HUDEP-2 (cell line): ENCODE results near the gene WIPF3.

Experiments
- DNase-seq, 76 experiments: peaks; one replicate each; lab custom pipeline; 2025; ENCODE audit not compliant: unreplicated experiment in 76 of 76; lab: John Stamatoyannopoulos, UW

The WIPF3 gene

DNA sequence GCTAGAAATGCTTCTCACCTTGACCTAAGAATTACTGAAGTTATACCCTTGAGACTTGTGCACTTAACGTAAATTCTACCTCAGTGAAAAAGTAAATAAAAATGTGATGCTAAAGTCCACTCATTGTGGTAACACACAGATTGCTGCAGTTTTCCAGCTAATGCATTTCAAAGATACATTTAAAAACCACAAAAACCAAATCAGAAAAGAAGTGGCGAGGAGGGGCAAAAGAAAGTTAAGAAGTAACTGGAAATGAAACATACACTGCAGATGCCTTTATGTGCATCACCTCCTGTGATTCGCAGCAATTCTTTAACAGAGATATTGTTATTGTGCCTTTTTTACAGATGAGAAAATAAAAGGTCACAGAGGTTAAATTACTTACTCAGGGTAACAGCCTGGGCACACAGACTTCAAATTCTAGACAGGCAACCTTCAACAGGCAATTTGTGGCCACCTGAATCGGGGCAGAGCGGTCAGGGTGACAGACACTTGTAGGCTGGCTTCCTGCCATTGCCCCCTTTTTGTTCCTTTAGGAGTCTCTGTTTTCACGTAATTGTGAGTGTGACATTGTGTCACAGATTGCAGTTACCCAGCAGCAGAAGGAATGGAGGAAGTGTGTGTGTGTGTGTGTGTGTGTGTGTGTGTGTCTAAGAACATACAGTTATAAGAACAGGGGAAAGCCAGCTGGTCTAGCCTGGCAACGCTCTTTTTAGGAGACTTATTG is 1.9 kb downstream of the WIPF3 start:
- no peak for DNase-seq

DNA sequence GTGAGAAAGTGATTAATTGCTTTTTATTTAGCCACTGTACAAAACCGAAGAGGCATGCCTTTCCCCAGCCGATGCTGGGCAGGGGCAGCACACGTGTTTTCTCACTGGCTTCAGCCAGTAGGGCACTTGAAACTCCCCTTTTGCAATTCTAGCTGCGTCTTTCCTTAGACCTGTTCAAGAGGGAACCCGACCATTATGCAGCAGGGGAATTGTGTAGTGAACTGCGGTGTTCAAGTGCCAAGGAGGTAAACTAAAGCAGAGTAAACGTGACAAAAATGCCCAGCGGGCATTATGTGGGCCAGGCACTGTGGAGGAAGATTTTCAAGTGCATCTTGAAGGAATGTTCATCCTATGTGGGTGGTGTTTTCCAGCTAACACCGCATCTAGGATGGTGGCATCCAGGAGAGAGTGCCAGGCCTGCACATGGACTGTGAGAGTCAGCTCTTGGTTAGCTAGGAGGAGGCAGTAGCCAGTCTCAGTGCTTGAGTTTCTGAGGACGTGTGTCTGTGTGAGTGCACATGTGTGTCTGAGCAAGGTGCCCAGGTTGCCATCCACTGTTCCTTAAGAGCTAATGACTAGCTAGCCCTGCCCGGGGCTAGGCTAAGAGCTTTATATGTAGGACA is 3.3 kb downstream of the WIPF3 start:
- no peak for DNase-seq

DNA sequence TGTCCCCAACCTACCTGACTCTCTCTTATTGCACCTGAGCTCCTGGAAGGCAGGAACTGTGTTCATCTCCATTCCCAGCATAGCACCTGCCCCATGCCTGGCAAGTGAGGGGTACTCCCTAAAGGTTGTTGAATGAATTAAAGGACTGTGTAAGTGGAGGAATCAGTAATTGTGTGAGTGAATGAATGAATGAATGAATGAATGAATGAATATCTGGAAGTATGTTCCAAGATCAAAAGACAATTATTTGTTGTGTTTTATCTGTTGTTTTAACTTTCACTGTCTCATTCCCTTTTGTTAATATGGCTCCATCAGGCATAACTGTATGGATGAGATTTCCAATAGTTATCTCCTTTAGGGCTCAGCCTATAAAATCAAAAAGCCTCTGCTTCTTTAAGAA is 4.0 kb downstream of the WIPF3 start:
- no peak for DNase-seq

DNA sequence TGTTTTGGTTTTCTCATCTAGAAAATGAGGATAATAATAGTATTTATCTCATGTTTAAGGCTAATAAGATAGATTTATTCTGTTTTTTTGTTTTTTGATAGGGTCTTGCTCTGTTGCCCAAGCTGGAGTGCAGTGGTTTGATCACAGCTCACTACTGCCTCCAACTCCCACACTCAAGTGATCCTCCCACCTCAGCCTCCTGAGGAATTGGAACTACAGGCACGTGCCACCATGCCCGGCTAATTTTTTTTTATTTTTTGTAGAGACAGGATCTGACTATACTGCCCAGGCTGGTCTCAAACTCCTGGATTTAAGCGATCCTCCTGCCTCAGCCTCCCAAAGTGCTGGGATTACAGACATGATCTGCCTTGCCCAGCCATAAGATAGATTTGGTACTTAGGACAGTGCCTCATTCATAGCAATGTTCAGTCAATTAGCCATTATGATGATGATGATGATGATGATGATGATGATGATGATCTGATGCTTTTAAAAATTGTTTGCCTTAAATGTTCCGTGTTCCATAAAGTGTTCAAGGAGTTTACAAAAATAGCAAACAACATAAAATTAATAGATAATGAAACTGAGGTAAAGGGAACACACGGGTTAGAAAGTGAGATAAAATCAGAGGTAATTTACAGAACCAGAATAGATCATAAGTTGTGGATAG is 4.6 kb downstream of the WIPF3 start:
- no peak for DNase-seq

DNA sequence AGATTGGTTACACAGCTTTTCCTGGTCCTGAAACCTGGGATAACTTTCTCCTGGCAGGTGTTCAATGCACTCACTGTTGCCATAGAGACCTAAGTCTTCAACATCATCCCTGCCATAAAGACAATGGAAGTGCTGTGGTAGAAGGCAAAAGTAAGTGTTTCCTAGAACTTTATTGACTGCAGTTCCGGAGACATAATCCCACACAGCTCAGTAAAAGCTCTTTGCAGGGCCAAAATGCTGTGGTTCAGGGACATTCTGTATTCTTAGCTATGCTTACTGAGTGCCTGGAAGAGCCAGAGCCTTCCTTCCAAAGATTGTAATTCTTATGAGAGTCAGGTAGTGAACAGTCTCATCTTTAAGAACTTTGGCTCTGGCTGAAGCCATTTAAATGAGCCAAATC is 5.3 kb downstream of the WIPF3 start:
- no peak for DNase-seq

DNA sequence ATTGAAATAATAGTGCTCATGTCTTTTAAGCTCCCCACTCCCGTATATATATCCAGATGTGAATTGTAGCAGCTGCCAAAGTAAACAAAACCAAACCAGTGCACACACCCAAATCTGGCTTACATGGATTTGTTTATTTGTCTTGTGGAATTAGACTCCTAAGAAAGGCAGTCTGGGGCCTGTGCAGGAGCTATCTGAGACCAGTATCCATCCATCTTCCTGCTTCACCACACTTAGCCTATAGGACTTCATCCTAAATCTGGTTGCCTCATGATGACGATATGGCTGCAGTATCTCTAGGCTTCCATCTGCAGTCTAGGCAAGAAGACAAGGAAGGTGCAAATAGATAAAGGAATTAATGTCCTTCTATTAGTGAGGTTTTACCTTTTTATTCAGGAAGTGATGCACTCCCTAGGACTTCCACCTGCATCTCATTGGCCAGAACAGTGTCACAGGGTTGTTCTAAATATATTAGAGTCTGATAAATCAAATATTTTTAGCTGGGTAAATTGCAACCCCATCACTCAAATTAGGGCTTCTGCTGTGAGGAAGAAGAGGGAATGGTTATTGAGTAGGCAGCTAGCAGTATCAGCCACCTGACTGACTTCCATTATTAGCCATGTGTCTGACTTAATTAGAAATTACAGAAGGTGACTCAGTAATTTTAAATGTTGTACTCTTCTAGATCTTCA is 6.0 kb downstream of the WIPF3 start:
- DNase-seq, result no peak

DNA sequence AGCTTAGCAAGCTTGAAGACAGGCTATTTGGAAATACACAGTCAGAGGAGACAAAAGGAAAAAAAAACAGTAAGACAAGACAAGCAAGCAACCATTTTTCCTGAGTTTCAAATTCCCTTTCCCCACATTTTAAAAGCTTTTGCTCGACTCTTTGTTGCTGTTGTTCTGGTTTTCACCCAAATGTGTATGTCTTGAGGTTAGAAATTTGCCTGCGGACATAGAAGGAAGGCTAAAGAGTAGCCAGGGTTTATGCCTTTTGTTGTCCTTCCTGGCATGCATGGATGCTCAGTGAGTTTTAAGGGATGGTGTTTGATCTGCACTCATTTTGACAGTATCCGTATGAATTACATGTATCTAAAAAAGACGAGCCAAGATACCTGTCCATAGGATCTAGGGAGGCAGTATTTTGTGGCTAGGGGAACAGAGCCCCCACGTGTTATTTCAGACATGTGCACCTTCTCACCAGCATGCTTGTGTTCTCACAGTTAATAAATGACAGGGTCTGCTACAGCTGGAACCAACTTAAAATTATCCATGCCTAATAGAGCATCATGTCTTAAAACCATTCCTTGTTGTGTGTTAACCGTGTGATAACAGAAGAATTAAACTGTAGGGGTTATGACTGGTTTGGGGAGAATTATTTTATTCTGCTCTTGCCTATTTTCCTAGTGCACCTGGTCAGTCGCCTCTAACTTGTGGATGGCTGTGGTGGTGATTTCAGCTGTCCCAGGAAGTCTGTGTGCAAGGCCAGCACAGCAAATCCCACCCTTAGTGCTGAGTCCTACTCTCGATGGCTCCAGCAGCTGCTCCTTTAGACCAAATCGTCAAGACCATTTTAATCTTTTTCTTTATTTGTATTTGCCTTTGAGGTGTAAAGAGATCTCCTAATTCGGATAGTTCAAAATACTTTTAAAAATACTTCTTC is 9.1 kb downstream of the WIPF3 start:
- DNase-seq, result no peak

DNA sequence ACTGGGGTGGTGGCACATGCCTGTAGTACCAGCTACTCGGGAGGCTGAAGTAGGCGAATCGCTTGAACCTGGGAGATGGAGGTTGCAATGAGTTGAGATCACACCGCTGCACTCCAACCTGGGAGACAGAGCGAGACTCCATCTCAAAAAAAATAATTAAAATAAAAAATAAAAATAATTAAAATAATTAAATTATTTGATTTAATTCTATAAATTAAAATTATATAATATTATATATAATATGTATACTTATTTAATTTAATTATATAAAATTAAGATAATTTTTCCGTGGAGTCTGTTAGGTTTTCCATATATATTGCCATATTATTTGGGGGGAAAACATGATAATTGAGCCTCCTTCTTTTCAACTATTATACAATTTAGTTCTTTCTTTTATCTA is 12.0 kb downstream of the WIPF3 start:
- DNase-seq, result no peak

DNA sequence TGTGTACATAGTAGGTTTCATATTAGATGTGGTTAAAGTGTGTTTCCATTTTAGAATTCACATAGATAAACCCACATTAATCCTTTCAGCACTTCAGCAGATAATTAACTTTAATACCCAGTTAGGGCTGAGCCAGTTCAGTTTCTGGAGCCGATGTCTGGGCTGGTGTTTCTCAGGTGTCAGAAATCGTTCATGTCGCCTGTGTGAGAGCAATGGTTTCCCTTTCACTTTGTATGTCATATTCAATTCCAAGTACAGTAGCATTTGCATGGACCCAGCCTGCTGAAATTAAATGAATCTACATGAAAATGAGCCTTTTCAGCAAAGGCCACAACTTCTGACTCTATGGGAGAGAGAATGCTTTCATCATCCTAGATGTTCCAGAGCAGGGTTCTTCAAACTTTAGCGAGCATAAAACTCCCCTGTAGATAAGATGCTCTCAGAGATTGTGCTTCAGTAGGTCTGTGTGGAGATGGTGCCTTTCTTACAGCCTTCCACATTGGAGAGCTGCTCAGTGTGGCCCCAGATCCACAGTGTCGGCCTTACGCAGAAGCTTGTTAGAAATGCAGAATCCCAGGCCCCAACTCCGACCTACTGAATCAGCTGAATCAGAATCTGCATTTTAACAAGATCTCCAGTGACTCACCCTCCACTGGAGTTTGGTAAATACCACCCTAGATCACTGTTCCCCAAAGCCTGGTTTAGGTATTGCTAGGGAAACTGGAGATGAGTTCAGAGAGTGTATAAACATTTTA is 19.6 kb downstream of the WIPF3 start:
- DNase-seq, result no peak

DNA sequence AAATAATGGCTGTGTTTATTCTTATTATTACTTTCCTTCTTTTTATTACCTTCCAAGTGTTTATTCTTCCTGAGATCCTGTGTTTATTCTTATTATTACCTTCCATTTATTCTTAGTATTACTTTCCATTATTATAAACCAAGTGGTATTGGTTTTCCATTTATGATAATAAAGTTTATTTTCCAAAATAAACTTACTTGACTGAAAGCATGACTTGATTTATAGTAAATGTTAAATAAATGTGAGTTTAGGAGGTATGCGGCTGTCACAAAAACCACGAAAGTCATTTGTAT is 20.2 kb downstream of the WIPF3 start:
- DNase-seq, result no peak

DNA sequence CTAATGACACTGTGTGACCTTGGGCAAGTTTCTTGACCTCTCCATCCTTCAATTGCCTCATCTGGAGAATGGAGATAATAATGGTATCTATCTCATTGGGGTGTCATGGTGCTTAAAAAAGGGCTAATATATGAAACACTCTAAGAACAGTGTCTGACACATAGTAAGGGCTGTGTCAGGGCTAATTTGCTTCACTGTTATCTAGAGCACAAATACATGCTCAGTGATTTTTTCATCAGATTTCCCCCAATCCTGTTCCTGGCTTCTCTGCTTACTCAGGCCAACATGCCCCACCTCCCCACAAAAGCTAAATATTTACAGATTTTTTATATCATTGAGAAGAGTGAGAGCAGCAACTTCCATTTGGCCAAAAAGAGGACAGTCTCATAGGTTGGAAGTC is 20.6 kb downstream of the WIPF3 start:
- DNase-seq, result no peak

DNA sequence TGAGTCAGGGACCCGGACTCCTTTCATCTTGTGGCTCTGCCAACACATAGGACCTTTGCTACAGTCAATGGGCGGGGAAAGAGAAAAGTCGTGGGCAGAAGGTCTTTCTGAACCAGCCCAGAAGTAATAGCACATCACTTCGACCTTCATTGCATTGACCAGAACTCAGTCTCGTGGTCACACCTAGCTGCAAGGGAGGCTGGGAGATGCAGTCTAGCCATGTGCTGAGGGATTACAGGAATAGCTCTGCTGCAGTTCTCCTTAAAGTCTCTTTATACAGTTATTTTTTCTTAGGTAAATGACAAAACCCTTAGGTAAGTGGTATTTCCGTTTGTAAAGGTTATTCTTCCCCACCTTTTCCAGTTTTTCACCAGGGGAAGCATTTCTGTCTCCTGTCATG is 25.4 kb downstream of the WIPF3 start:
- DNase-seq, result no peak

DNA sequence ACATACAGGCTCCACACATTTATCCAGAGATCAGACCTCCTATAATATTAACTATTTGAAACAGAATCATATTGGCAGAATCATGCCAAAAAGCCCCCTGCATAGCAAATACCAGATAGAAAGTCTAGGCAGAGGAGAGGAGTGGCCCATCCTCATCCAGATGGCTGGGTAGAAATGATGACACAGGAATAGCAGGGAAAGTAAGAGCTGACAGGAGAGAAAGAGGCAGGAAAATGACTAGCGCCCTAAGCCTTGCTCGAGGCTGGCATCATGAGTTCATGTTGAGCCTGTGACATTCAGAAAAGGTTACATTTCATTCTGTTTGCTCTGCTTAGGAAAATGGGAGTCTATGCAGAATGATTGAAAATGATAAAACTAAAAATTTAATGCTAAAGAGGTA is 27.6 kb downstream of the WIPF3 start:
- no peak for DNase-seq

DNA sequence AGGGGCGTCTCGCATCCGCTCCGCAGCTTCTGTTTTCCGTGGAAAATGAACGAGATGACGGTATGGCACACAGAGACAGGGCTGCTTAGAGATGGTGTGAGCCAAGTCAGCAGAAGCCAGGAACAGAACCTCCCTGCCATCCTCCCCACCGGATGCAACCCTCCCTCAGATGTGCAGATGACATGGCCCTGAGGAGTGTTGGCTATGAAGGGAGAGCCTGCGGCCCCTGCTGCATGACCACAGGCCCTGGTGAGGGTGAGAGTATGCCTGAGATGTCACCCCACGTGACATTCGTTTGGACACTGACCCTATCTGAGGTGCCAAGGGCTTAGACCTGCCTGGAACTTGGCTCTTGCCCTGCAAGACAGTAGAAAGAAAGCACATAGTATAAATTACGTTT is 29.4 kb downstream of the WIPF3 start:
- DNase-seq, result no peak

DNA sequence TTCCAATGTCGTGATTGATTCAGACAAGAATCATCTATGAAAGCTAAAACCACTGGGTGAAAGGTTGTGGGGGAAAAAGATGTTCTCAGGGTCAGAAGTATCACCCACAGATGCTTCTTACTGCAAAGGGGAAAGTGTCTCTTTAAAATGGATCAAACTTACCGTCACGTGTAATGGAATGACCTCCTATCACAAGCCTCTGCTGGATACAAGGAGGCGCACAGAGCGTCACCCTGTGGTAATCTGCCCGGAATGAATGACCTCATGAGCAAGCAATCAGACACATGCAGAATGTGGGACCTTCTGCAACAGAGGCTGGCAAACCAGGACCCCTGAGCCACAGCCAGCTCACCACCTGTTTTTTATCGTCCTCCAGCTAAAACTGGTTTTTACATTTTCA is 33.0 kb downstream of the WIPF3 start:
- peak in 3 of 76 experiments; percentile 1 to 7 (median 2) for DNase-seq

DNA sequence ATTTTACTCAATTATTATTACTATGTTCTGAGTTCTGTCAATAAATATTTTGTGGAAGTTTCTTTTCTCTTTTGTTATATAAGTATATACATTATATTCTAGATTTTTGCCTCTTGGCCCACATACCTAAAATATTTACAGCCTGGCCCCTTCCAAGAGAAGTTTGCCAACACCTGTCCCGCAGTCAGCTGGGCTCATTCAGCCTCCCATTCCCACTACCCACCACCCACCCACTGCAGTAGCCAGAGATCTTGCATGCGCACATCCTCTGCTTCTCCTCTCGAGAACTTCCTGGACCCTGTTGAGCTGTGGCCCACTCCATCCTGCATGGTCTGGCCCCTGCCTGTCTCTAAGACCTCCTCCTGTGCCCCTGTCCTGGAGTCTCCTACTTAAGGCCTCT is 33.6 kb downstream of the WIPF3 start:
- DNase-seq, result no peak

DNA sequence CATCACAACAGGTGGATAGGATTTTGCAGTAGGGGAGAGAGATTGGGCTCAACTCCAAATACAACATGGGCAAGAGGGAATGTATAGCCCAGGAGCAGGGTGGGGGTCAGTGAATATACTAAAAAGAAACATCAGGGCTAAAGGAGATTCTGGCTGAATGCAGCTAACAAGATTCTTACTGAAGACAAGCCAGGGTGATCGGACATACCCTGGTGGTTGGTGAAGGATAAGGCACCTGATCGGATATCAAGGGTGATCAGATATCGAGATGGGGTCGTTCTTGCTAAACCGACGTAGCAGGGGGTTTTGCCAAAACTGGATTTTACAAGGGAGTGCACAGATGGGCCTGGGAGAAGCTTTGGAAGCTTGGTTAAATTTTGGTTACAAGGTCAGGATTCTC is 34.4 kb downstream of the WIPF3 start:
- no peak for DNase-seq

DNA sequence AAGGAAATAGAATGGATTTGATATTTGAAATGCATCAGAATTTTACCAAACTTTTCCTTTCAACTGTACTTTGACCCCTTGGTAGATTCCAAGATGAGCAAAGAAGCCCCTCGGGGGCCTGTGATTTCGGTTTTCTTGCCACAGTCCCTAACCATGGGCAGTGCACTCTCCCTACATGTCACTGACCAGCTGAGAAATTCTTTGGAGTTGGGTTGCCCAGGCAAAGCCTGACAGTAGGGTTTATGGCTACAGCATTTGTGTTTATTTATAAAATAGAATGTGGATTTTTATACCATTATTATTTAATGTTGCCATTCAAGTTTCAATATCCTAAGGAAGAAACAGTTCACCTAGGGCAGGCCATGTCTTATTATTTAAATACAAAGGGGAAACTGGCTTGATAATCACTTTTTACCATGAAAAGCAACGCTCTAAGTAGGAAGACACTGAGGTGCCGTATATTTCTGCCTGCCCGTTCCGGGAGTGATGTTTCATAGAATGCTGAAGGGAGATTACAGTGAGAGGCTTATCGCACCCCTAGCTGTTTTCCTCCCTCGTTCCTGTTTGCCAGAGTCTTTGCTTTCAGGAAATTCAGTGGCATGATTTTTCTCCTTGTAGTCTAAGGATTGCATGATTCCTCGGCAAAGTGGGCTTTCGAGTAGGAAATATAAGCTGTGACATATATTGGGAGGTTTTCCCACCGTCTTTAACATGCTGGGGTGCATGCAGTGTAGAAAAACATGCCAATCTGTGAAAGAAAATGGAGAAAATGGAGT is 35.8 kb downstream of the WIPF3 start:
- no peak for DNase-seq

DNA sequence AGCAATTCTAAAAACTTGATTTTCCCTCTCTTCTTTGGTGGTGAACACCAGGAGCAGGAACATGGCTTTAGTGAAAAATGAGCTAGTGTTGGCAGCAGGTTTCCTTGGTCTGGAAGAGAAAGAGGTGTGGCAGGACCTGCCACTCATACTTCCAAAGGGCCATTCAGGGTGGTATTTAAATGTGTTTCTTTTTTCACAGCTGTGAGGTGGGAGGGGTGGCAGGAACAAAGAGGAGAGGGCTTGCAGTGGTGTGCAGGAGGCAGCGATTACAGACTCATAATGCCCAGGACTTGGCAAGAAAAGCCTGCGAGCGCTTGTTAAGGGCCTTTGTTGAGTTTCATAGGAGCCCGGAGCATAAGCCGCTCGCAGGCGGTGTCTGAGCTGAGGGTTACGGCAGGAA is 36.8 kb downstream of the WIPF3 start:
- DNase-seq, result no peak
